NCI-H146 treated with DMSO at 0.1 percent for 48 hours (cell line): ENCODE measurements around the gene TNS2.

Source experiments
- DNase-seq: peaks from one replicate; lab custom pipeline; 2025; ENCODE audit not compliant: unreplicated experiment; lab: John Stamatoyannopoulos, UW

Gene TNS2

DNA sequence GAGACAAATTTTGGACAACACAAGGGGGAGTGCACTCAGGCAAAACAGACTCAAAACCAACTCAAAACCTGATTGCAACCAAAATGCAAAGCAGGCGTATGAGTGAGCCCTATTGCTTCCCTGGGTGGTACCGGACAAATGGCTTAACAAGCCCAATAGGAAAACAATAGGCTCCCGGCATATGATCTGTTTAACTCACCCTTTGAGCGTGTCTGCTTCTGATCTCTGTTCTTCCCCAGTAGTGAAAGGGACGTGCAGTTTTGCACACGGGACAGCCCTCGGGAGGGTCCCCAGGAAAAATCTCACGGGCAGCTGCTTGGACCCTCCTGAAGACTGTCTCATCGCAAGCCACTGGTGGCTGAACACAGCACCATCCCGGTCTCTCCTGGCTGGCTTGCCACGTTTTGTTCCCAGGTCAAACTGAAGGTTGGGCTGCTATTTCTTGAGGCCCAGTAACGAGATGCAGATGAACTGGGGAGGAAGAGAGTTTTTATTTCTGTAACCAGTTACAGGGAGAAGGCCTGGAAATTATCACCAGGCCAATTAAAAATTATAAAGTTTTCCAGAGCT is 63.4 kb downstream of the TNS2 start:
- DNase-seq, result no peak

DNA sequence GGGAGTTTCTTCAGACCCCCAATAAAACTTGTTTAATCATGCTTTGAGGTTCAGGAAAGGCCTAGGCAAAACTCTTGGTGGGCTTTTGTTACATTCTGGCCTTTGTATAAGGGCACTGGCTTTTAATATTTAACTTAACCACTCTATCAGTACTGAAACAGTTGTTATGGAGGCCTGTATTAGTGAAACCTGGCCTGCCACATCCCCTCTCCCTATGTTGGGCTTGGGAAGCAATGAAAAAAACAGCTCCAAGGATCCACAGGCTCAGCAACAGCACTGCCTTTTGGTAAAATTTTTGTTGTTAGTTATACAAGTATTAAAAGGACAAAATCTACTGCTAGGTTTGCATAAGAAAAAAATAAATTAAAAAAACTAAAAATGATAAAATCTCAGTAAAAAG is 64.1 kb downstream of the TNS2 start:
- DNase-seq, result no peak
